Measurements from ENCODE around the gene FPR2.

- TF ChIP-seq, protein P1, sequence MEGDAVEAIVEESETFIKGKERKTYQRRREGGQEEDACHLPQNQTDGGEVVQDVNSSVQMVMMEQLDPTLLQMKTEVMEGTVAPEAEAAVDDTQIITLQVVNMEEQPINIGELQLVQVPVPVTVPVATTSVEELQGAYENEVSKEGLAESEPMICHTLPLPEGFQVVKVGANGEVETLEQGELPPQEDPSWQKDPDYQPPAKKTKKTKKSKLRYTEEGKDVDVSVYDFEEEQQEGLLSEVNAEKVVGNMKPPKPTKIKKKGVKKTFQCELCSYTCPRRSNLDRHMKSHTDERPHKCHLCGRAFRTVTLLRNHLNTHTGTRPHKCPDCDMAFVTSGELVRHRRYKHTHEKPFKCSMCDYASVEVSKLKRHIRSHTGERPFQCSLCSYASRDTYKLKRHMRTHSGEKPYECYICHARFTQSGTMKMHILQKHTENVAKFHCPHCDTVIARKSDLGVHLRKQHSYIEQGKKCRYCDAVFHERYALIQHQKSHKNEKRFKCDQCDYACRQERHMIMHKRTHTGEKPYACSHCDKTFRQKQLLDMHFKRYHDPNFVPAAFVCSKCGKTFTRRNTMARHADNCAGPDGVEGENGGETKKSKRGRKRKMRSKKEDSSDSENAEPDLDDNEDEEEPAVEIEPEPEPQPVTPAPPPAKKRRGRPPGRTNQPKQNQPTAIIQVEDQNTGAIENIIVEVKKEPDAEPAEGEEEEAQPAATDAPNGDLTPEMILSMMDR (conservative IDR thresholded peaks at IDR 0.05; ENCODE audit: low read length) = no peak
- no peak for TF ChIP-seq EZH2phosphoT487 (IDR thresholded peaks at IDR 0.05; ENCODE audit: borderline replicate concordance, low read depth, low read length)
These were observed 36.5 kb downstream of the FPR2 start for GRCh38 chr19:51797480-51797879.
